Prostate gland (tissue), 2 donors: Measurements from ENCODE around the gene AKAP7.

Source experiments
- CTCF ChIP-seq, 4 experiments: fragments of 200-600 bp in 2 of 4; fragments of 450-650 bp in 2 of 4; sonication (generic) in 2 of 4; IDR thresholded peaks; 1 replicate in 3 of 4; 2 replicates in 1 of 4; pipeline ENCODE4 v1.5.1; 2016 to 2019; ENCODE audit warnings: antibody characterized with exemption in 4 of 4, mild to moderate bottlenecking in 2 of 4, moderate library complexity in 2 of 4
- POLR2A ChIP-seq: fragments of 450-650 bp; IDR thresholded peaks from one replicate; pipeline ENCODE4 v1.6.1; 2016; ENCODE audit warnings: antibody characterized with exemption, mild to moderate bottlenecking

GRCh38 chr6:131314838-131315237 lies 179.6 kb downstream of the AKAP7 start:
- TF ChIP-seq CTCF (IDR thresholded peaks at IDR 0.05) (no peak), POLR2A (no peak)
